Brain microvascular endothelial cell (primary cell): ENCODE measurements around the gene ZNRF3.

ENCODE experiments used
- DNase-seq: peaks from one replicate; pipeline ENCODE4 v3.0.0-alpha.2; 2020
- H3K27ac ChIP-seq: fragments of 250-450 bp; sonication (Bioruptor Pico); 2 replicates; pipeline ENCODE4 v1.5.1; 2020; ENCODE audit warnings: mild to moderate bottlenecking, moderate library complexity
- H3K27me3 ChIP-seq: fragments of 250-450 bp; sonication (Bioruptor Pico); replicated peaks from 2 replicates; pipeline ENCODE4 v1.5.1; 2020; ENCODE audit warnings: mild to moderate bottlenecking
- H3K36me3 ChIP-seq: fragments of 250-450 bp; sonication (Bioruptor Pico); replicated peaks from 2 replicates; pipeline ENCODE4 v1.5.1; 2020; ENCODE audit warnings: mild to moderate bottlenecking
- H3K4me3 ChIP-seq: 2 replicates; pipeline ENCODE4 v1.5.1; 2011; ENCODE audit warnings: low read depth, mild to moderate bottlenecking, control low read depth, low read length, moderate library complexity
- in situ Hi-C: cut with HindIII; loops from 2 replicates; pipeline ENCODE4 v1.10.0; 2017; ENCODE audit warnings: low sequenced_read_pairs, low pct_ligation_motif_present
- TF ChIP-seq, protein P1 (sequence below): IDR thresholded peaks from 2 replicates; pipeline ENCODE4 v1.5.1; 2011; ENCODE audit warnings: low read depth, mild to moderate bottlenecking, moderate library complexity, low read length, control low read depth, inconsistent platforms; ENCODE audit errors: missing control alignments

ZNRF3 gene

DNA sequence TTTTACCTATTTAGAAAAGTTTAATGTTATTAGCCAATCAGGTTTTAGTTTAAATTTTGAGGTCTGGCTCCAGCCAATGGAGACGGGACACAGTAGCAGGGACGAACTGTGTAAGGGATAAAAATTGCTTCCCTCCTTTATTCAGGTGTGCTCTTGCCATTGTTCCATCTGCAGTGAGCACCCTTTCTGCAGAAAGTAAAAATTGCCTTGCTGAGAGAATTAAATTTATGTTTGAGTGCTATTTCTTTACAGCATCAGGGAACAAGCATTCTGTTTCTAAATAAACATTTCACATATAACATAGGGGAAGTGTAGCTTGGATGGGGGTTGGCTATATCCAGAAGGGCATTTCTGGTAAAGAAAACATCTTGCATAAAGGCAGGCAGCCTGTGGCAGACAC is 36.4 kb upstream of the ZNRF3 start:
- H3K27me3 ChIP-seq = no peaks in the 10 kb centered on the region
- DNase-seq = no peak
- in situ Hi-C loops = no loop called here
- no peak overlapping the region for H3K4me3 ChIP-seq
- H3K36me3 ChIP-seq = no peaks in the 10 kb centered on the region
- no peak overlapping the region for H3K27ac ChIP-seq
- TF ChIP-seq, protein P1, sequence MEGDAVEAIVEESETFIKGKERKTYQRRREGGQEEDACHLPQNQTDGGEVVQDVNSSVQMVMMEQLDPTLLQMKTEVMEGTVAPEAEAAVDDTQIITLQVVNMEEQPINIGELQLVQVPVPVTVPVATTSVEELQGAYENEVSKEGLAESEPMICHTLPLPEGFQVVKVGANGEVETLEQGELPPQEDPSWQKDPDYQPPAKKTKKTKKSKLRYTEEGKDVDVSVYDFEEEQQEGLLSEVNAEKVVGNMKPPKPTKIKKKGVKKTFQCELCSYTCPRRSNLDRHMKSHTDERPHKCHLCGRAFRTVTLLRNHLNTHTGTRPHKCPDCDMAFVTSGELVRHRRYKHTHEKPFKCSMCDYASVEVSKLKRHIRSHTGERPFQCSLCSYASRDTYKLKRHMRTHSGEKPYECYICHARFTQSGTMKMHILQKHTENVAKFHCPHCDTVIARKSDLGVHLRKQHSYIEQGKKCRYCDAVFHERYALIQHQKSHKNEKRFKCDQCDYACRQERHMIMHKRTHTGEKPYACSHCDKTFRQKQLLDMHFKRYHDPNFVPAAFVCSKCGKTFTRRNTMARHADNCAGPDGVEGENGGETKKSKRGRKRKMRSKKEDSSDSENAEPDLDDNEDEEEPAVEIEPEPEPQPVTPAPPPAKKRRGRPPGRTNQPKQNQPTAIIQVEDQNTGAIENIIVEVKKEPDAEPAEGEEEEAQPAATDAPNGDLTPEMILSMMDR = no peak

DNA sequence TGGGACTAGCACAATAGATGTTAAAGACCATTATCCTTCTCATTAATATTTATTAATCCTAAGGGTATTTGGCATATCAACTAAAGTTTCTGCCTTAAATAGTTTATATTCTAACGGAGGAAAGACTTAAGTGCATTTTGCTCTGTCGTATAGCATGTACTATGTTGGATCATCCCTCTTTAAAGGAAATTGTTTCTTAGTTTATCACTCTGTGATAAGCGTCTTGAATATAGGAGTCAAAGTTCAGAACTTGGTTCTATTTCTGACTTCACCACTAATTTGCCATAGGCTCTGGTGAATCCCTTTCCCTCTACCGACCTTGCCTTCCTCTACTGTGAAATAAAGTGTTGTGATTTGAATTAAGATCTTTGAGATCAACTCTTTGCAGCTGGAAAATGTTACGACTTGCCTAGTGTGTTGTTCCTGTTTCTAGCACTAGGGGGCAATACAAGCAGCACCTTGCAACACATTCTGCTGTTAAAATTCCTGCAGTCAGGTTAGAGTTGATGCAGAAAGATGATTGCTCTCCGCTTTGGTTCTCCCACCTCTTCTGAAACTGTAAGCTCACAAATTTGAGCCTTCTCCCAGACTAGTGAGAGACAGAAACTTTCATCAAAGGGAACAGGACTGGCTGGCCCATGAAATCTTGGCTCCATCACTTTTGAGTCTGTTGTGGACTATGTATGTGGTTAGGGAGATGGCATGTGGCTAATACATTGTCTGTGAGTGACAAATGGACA is 27.8 kb upstream of the ZNRF3 start:
- Histone ChIP-seq H3K36me3 (no peaks in the 10 kb centered on the region), H3K27me3 (no peaks in the 10 kb centered on the region), H3K4me3 (no peak overlapping the region), H3K27ac (no peak overlapping the region)
- peak; percentile 57 for DNase-seq
- TF ChIP-seq, protein P1 = peak; percentile 93
- in situ Hi-C loops = no loop called here

DNA sequence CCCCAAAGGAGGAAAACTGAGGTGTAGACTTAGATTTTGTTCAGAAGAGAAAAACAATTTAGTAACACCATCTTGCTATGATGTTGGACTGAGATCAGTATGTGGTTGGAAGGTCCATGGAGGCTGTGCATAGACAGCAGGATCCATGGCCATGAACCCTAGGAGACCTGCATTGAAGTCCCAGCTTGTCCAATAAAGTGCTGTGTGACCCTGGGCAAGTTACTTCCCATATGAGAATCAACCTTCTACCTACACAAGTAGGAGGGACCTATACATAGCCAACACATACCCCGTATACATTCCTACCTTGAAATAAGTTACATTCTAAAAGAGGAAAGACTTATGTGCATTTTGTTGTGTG is 27.3 kb upstream of the ZNRF3 start:
- Histone ChIP-seq H3K27ac (no peak overlapping the region), H3K36me3 (no peaks in the 10 kb centered on the region), H3K27me3 (no peaks in the 10 kb centered on the region), H3K4me3 (no peak overlapping the region)
- no peak for DNase-seq
- in situ Hi-C loops = no loop called here
- TF ChIP-seq, protein P1 = no peak

DNA sequence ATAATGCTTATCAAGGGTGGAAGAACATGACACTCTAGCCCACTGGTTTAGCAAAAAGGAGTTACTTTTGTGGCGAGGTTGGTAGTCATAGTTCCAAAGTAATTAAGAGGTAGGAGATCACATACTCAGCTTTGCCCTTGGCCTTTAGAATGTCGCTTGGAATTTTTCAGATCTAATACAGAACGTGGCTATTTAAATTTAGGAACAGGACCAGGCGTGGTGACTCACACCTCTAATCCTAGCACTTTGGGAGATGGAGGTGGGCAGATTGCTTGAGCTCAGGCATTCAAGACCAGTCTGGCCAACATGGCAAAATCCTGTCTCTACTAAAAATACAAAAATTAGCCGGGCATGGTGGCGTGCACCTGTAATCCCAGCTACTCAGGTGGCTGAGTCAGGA is 26.1 kb upstream of the ZNRF3 start:
- H3K27ac ChIP-seq = no peak overlapping the region
- in situ Hi-C loops = no loop called here
- no peak for DNase-seq
- no peaks in the 10 kb centered on the region for H3K36me3 ChIP-seq
- H3K27me3 ChIP-seq = no peaks in the 10 kb centered on the region
- TF ChIP-seq, protein P1 = no peak
- H3K4me3 ChIP-seq = no peak overlapping the region

DNA sequence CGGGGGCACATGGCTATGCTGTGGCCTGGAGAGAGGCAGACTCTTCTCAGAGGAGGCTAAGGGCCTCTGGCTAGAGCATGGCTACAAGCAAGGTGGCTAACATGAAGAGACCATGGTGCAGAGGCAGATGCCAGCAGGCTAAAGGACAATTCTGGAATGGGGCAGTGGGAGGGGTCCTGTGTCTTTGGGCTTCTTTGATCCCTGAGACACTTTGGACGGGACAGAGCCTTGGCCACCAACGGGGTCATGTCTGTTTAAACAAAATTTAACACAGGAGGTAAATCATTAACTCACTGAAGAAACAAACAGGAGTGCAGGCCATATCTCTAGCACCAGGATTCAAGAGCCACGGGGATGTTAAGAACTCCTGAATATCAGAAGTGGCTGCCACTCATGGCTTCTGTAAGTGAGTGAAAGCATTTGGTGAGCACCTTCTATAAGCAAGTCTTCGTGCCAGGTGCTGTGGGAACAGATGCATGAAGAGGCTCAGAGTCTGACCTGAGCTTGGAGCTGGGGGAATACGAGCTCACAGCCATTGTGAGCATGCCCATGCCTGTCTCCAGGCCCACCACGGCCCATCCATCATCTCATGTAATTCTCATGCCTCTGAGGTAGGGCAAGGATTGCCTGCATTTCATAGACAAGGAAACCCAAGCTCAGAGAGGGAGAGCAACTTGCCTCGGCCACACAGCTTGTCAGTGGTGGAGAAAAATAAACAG is 18.3 kb upstream of the ZNRF3 start:
- in situ Hi-C loops = no loop called here
- TF ChIP-seq, protein P1 = no peak

More for the DNA sequence above, 18.3 kb upstream of the ZNRF3 start:
- Histone ChIP-seq H3K4me3 (no peak overlapping the region), H3K27me3 (no peaks in the 10 kb centered on the region), H3K36me3 (no peaks in the 10 kb centered on the region), H3K27ac (no peak overlapping the region)
- no peak for DNase-seq
